Measurements from ENCODE around the gene MSI2.

MSI2 gene

DNA sequence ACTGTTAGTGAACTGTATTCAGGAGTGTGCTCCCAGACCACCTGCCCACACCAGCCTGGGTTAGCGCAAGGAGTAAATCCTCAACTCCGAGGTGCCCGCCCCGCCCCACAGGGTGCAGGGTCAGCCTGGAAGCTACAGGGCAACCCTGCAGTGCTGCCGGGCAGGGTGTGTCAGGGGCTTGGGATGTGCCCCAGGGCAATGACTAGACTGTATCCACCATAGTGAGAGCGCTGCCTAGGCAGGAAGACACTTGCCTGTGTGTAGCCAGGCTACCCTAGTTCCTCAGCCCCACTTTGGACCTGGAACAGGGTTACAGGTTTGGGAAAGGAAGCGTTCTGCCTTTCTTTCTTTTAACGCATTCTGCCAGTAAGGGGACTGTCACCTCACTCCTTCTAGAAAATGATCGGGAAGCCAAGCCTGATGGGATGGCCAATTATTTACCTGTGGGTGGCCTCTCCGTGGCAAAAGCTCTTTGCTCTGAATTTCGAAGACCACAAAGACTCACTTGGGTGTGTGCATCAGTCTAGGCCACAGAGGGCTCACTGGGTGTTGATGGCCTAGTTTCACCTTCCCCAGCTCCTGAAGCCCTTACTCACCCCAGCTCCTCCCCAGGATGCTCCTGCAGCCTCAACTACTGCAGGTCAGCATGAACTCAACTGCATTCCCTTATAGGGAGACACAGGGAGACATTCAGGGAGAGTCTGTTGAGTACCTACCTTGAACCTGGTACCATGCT lies 397.9 kb downstream of the MSI2 start:
- Histone ChIP-seq H3K9me2 (replicated peaks; ENCODE audit: insufficient read depth, low read length) (no peaks in the 10 kb centered on the region), H3K4me2 (ENCODE audit: low read depth, low read length, poor library complexity, severe bottlenecking) (no peak overlapping the region), H3F3A (ENCODE audit: insufficient read depth) (no peaks in the 10 kb centered on the region), H4K20me1 (ENCODE audit: low read depth, low read length) (no peaks in the 10 kb centered on the region), H3K9ac (ENCODE audit: low read length) (no peak overlapping the region), H3K79me2 (ENCODE audit: insufficient read depth, low read length) (no peaks in the 10 kb centered on the region), H3K27ac (ENCODE audit: low read depth, low read length) (no peak overlapping the region), H3K27me3 (ENCODE audit: low read length) (no peaks in the 10 kb centered on the region), H3K36me3 (ENCODE audit: low read length) (no peaks in the 10 kb centered on the region), H3K9me3 (ENCODE audit: insufficient read depth, low read length) (no peaks in the 10 kb centered on the region), H2AFZ (ENCODE audit: low read depth, low read length, severe bottlenecking) (no peak overlapping the region), H3K4me3 (ENCODE audit: insufficient read depth, low read length, poor library complexity, severe bottlenecking) (no peak overlapping the region)
- TF ChIP-seq, protein P1, sequence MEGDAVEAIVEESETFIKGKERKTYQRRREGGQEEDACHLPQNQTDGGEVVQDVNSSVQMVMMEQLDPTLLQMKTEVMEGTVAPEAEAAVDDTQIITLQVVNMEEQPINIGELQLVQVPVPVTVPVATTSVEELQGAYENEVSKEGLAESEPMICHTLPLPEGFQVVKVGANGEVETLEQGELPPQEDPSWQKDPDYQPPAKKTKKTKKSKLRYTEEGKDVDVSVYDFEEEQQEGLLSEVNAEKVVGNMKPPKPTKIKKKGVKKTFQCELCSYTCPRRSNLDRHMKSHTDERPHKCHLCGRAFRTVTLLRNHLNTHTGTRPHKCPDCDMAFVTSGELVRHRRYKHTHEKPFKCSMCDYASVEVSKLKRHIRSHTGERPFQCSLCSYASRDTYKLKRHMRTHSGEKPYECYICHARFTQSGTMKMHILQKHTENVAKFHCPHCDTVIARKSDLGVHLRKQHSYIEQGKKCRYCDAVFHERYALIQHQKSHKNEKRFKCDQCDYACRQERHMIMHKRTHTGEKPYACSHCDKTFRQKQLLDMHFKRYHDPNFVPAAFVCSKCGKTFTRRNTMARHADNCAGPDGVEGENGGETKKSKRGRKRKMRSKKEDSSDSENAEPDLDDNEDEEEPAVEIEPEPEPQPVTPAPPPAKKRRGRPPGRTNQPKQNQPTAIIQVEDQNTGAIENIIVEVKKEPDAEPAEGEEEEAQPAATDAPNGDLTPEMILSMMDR (IDR thresholded peaks at IDR 0.05; ENCODE audit: insufficient read depth, low read length, poor library complexity, severe bottlenecking) = no peak
- no peak for TF ChIP-seq EZH2phosphoT487 (conservative IDR thresholded peaks at IDR 0.05; ENCODE audit: low read length)

- Histone ChIP-seq H3K27me3 (ENCODE audit: low read length) (no peaks in the 10 kb centered on the region), H3F3A (ENCODE audit: insufficient read depth) (no peaks in the 10 kb centered on the region), H3K4me3 (ENCODE audit: insufficient read depth, low read length, poor library complexity, severe bottlenecking) (no peak overlapping the region), H3K9me3 (ENCODE audit: insufficient read depth, low read length) (no peaks in the 10 kb centered on the region), H3K9me2 (replicated peaks; ENCODE audit: insufficient read depth, low read length) (no peaks in the 10 kb centered on the region), H3K4me2 (ENCODE audit: low read depth, low read length, poor library complexity, severe bottlenecking) (no peak overlapping the region), H3K9ac (ENCODE audit: low read length) (no peak overlapping the region), H2AFZ (ENCODE audit: low read depth, low read length, severe bottlenecking) (no peak overlapping the region), H4K20me1 (ENCODE audit: low read depth, low read length) (no peaks in the 10 kb centered on the region), H3K27ac (ENCODE audit: low read depth, low read length) (no peak overlapping the region), H3K36me3 (ENCODE audit: low read length) (no peaks in the 10 kb centered on the region), H3K79me2 (ENCODE audit: insufficient read depth, low read length) (no peaks in the 10 kb centered on the region)
- no peak for TF ChIP-seq EZH2phosphoT487 (conservative IDR thresholded peaks at IDR 0.05; ENCODE audit: low read length)
- TF ChIP-seq, protein P1 (IDR thresholded peaks at IDR 0.05; ENCODE audit: insufficient read depth, low read length, poor library complexity, severe bottlenecking) = no peak
Measured at GRCh38 chr17:57655553-57655952, 399.2 kb downstream of the MSI2 start.

- H3K4me3 ChIP-seq (ENCODE audit: insufficient read depth, low read length, poor library complexity, severe bottlenecking) = no peak overlapping the region
- no peaks in the 10 kb centered on the region for H3K9me3 ChIP-seq (ENCODE audit: insufficient read depth, low read length)
- no peaks in the 10 kb centered on the region for H4K20me1 ChIP-seq (ENCODE audit: low read depth, low read length)
- H3K27me3 ChIP-seq (ENCODE audit: low read length) = no peaks in the 10 kb centered on the region
- H3K36me3 ChIP-seq (ENCODE audit: low read length) = no peaks in the 10 kb centered on the region
- no peak overlapping the region for H2AFZ ChIP-seq (ENCODE audit: low read depth, low read length, severe bottlenecking)
- no peak overlapping the region for H3K4me2 ChIP-seq (ENCODE audit: low read depth, low read length, poor library complexity, severe bottlenecking)
- TF ChIP-seq, protein P1 (IDR thresholded peaks at IDR 0.05; ENCODE audit: insufficient read depth, low read length, poor library complexity, severe bottlenecking) = no peak
- no peak for TF ChIP-seq EZH2phosphoT487 (conservative IDR thresholded peaks at IDR 0.05; ENCODE audit: low read length)
- no peak overlapping the region for H3K9ac ChIP-seq (ENCODE audit: low read length)
- H3K9me2 ChIP-seq (replicated peaks; ENCODE audit: insufficient read depth, low read length) = no peaks in the 10 kb centered on the region
- H3K79me2 ChIP-seq (ENCODE audit: insufficient read depth, low read length) = no peaks in the 10 kb centered on the region
- H3K27ac ChIP-seq (ENCODE audit: low read depth, low read length) = no peak overlapping the region
- no peaks in the 10 kb centered on the region for H3F3A ChIP-seq (ENCODE audit: insufficient read depth)
Measured at GRCh38 chr17:57657211-57657610, 400.9 kb downstream of the MSI2 start.

All from SU-DHL-6 (cell line).